Measurements from ENCODE around the gene RNF7.
"Not testable (repeated sequence)": the region's sequence is repeated elsewhere in the genome, so short reads cannot be mapped to it uniquely, and the experiment has no call there.

The RNF7 gene

DNA sequence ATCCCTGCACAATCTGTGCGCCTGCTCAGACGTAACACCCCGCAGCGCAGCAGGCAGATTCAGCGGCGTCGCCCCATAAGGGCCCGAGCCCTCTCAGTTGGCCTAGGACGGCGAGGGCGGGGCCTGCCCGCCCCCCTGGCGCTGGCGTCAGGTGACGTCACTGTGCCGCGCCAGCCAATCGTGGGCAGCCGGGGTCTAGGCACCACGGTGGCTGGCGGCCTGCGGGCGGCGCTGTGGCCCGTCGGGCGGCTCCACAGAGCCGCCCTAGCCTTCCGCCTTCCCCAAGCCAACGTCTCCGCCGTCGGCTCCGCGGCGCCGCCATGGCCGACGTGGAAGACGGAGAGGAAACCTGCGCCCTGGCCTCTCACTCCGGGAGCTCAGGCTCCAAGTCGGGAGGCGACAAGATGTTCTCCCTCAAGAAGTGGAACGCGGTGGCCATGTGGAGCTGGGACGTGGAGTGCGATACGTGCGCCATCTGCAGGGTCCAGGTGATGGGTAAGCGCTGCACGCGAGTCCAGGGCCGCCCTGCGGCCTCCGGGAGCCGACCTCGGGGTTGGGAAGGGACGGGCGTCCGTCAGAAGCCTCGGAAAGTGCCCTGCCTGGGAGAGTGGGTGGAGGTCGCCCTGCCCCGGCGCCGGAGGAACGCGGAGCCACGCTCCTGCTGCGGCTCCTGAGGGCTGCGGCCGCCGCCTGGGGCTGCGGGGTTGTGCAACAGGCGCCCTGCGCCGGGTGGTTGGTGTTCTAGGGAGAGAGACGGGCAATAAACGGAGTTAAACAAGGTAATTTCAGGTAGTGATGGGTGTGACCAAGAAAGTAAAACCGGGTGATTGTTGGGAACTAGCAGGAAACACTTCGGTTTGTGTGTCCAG is at the start of gene RNF7:
Gene RNF7 (plus strand): TSS at position 277 of the 869 bp plus-strand sequence. CDS start 44 bp downstream, at position 321.
- DNase-seq: peak; percentile 99

DNA sequence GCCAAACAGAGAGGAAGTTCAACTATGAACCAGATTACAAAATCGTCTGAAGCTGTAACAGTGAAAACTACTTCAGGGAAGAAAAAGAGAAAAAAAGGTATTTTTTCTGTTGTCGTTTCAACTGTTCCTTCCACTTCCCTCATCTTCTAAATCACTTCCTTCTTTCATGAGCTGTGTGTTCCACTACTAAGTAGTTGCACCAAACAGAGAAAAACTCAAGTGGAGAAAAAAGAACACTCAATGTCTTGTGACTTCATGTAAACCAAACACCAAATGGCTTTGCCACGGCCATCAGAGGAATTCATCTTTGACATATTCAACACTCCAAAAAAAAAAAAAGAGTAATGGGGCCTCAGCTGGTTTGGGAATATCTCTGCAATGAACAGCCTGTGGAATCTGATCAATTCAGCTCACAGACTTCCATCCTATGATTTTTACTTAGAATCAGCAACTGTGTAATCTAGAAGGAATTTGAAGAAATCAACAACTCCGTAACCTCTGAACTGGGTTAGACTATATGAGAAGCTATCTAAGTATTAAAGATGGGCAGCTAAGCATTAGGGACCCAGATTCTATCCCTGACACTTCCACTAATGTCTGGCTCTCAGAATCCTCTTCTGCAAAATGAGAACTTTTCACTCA is 47.5 kb upstream of the RNF7 start:
- no peak for DNase-seq

DNA sequence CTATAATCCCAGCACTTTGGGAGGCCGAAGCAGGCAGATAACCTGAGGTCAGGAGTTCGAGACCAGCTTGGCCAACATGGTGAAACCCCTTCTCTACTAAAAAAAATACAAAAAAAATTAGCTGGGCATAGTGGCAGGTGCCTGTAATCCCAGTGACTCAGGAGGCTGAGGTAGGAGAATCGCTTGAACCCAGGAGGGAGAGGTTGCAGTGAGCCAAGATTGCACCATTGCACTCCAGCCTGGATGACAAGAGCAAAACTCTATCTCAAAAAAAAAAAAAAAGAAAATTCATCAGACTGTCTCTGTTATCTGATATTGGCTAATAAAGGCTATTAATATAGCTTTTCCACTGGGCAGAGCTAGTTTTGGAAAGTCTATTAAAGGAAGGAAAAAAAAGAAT is 46.6 kb upstream of the RNF7 start:
- not testable (repeated sequence) for DNase-seq

DNA sequence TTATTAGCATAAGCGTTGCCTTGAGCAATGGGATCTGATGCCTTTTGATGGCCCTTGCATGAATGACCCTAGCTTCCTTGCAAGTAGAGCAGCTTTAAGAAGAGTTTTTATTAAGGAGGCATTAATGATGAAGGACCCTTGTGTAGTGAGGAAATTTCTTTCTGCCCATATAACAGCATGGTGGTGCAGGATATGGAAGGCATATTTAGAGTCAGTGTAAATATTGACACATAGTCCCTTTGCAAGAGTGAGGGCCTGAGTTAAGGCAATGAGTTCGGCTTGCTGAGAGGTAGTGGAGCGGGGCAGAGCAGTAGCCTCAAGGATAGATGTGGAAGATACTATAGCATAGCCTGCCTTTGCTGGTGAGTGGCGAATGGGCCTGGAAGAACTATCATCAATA is 45.1 kb upstream of the RNF7 start:
- DNase-seq: not testable (repeated sequence)

GRCh38 chr3:141699324-141699723 is 38.8 kb upstream of the RNF7 start:
- DNase-seq: no peak

DNA sequence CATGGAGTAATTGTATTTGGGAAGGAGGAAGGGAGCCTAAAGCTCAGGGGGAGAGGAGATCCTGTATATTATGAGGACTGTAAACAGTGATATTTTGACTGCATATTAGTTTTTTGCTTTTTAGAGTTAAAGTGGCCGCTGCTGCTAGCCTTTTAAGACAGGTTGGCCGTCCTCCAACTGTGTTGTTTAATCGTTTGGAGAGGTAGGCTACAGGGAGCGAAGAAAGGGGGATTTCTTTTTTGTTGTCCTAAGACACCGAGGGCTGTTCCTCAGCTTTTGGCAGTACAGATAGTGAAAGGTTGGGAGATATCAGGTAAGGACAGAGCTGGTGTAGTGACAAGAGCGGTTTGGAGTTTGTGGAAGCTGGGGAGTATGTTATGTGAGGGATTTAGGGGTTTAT is 38.2 kb upstream of the RNF7 start:
- no peak for DNase-seq

DNA sequence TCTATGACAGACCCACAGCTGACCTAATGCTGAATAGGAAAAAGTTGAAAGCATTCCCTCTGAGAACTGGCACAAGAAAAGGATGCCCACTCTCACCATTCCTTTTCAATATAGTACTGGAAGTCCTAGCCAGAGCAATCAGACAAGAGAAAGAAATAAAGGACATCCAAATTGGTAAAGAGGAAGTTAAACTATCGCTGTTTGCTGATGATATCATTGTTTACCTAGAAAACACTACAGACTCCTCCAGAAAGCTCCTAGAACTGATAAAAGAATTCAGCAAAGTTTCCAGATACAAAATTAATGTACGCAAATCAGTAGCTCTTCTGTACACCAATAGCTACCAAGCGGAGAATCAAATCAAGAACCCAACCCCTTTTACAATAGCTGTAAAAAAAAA is 34.7 kb upstream of the RNF7 start:
- not testable (repeated sequence) for DNase-seq

- no peak for DNase-seq
Measured at GRCh38 chr3:141707741-141708203, 30.3 kb upstream of the RNF7 start.

GRCh38 chr3:141708367-141708766 is 29.7 kb upstream of the RNF7 start:
- no peak for DNase-seq

DNA sequence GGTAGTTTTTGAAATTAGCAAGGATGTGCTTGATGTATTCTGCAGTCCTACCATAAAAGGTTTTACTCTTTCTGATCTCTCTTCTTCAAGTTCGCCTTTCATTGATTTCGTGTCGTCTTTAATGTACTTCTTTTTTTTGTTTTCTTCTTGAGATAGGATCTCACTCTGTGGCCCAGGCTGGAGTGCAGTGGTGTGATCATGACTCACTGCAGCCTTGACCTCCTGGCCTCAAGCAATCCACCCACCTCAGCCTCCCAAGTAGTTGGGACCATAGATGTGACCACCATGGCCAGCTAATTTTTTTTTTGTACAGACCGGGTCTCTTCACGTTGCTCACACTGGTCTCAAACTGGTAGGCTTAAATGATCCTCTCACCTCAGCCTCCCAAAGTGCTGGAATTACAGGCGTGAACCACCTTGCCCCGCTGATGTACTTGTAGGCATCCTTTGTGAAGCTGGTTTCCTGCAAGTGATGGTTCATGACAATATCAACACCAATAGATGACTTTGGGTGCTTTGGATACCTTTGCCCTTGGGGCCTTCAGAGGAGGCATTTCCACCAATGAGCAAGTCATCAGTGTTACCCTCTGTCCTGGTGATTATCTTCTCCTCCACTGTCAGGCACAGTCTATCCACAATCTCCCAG is 28.9 kb upstream of the RNF7 start:
- DNase-seq: no peak

DNA sequence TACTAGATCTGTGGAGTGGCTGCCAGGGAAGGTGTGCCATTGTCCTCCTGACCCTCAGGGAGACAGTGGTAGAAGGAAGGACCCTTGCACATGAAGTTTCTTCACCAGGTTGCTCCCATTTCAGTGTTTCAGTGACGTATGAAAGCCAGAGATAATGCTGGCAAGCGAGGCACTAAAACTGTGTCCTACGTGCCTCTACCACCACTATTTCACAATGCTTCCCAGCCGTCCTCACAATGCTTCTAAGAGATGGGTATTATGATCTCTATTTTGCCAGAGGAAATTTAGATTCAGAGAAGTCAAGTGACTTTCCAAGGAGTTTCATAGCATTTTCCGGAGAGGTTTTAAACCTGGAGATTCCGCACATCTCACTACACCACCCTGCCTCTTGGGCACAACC is 28.0 kb upstream of the RNF7 start:
- no peak for DNase-seq

- no peak for DNase-seq
Measured at GRCh38 chr3:141710888-141711616, 27.0 kb upstream of the RNF7 start.

DNA sequence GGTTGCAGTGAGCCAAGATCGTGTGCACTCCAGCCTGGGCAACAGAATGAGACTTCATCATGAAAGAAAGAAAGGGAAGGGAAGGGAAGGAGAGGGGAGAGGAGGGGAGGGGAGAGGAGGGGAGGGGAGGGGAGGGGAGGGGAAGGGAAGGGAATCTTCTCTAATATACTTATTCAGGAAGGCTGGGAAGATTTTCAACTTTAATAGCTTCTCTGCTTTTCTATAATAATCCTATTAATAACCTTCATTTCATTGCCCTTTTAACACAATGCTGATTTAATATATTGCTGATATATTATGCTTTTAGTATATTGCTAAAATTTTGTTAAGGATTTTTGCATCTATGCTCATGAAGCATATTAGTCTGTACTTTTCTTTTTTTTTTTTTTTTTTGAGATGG is 23.4 kb upstream of the RNF7 start:
- DNase-seq: no peak

- no peak for DNase-seq
Measured at GRCh38 chr3:141722081-141722480, 16.0 kb upstream of the RNF7 start.

- DNase-seq: no peak
Measured at GRCh38 chr3:141722648-141723047, 15.4 kb upstream of the RNF7 start.

DNA sequence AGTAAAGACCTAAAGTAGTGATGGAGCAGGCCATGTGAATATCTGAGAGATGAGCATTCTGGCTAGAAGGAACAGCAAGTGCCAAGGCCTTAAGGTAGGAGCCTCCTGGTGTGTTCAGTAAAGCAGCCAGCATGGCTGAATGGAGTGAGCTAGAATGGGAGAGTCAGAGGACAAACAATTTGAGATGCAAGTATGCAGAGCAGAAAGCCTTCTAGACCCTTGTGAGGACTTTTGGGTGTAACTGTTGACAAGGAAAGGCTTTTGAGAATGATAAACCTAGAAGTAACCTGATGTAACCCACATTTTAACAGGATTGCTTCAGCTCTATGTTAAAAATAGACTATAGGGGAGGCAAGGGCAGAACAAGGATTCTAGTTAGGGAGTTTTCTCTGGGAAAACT is 14.8 kb upstream of the RNF7 start:
- DNase-seq: no peak

- no peak for DNase-seq
Measured at GRCh38 chr3:141724186-141724585, 13.9 kb upstream of the RNF7 start.

DNA sequence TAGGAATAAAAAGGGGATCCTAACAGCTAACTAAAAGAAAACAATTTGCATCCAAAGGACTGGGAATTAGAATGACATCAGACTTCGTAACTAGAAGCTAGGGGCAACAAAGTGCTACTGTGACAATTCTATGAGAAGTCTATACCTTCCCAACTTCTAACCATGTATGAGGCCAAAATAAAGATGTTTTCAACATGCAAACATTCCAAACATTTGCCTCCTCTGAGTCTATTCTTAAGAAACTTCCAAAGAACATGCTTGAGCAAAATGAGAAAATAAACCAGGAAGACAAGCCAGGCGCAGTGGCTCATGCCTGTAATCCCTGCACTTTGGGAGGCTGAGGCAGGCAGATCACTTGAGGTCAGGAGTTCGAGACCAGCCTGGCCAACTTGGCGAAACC is 13.1 kb upstream of the RNF7 start:
- no peak for DNase-seq

GRCh38 chr3:141726483-141726882 is 11.6 kb upstream of the RNF7 start:
- DNase-seq: no peak

DNA sequence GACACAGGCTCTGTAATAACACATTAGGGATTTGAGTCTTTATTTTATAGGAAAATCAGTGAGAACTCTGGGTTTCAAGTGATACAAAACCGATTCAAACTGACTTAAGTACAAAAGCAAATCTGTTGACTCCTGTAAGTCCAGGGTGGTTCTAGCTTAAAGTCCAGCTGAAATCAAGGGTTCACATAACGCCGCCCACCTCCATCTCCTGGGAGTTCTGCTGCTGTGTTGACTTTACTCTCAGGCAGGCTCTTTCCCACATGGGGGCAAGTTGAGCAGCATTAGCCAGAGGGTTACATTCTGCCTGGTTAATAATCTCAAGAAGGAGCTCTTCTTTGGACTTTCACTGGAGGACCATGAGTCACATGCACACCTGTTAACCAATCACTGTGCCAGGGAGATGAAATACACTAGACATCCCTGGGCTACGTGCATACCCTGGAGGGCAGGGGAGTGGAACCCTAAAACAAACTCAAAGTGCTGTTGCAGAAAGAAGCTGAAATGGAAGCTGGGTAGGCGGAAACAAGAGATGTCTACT is 9.7 kb upstream of the RNF7 start:
- DNase-seq: no peak

- DNase-seq: peak; percentile 16
Measured at GRCh38 chr3:141729240-141729639, 8.9 kb upstream of the RNF7 start.

GRCh38 chr3:141735176-141735575 is 2.9 kb upstream of the RNF7 start:
- DNase-seq: no peak
